AG04449 (cell line): Measurements from ENCODE around the gene USP47.

Experiments used
- CTCF ChIA-PET: fragments of 350-600 bp; formaldehyde crosslinking; extraction: SDS; loops from one replicate; lab custom pipeline; 2021; ENCODE audit warnings: antibody characterized with exemption; lab: Yijun Ruan, JAX
- POLR2A ChIA-PET: fragments of 400-600, 350-600 bp; formaldehyde crosslinking; extraction: SDS; loops from one replicate; lab custom pipeline; 2020; ENCODE audit warnings: antibody characterized with exemption, inconsistent platforms; lab: Yijun Ruan, JAX
- DNase-seq: peaks from one replicate; pipeline ENCODE4 v3.0.0-alpha.2; 2010; ENCODE audit warnings: low read depth, low spot score
- H3K4me3 ChIP-seq: 2 replicates; pipeline ENCODE4 v1.5.1; 2011; ENCODE audit warnings: low read depth, mild to moderate bottlenecking, control low read depth, low read length
- TF ChIP-seq, protein P1 (sequence below): IDR thresholded peaks from one replicate; pipeline ENCODE4 v1.5.1; 2011; ENCODE audit warnings: mild to moderate bottlenecking, moderate library complexity, low read length, control low read depth, inconsistent platforms; ENCODE audit not compliant: insufficient read depth; ENCODE audit errors: missing control alignments

USP47 gene

DNA sequence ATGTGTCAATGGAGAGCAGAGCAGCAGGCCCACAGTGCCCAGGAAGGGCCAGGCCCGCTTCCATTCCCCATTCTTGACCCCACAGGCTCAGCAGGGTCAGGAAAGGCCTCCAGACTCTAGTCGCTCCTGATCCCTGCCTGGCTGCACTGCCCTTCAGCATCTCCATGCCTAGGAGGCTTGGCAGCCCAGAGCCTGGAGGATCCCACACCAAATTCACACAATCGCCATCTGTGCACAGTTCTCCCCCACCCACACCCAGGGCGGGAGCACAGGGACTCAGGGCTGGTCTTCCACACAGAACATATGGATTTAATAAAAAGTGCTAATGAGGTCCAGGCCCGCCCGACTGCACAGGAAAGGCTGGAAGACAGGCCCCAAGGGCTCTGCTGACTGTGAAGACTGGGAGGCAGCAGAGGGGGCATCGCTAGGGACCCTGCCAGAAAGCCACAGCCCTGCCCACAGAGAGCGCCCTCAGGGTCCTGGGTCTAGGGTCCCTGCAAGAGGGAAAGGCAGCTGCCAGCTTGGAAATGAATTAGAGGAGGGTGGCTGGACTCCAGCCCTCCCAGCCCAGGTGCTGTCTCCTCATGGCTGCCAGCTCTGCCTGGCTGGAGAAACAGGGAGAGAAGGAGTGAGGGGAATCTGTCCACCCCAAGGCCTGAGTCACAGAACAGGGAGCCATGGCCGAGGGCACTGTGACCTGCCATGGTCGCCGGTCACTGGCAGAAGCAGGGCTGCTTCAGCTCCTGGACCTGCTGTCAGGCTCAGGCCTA lies 126.9 kb downstream of the USP47 start:
- DNase-seq = no peak
- H3K4me3 ChIP-seq = no peak overlapping the region
- ChIA-PET CTCF (interaction anchor here (1.2 to 4.6 kb wide), 5 partner anchors 10 to 313 kb away, joined by 3 to 33 read pairs (median 15); no protein-coding TSS in a partner anchor), POLR2A (interaction anchor here (0.8 kb wide), 1 partner anchor 11 kb away, joined by 5 read pairs; no protein-coding TSS in a partner anchor)
- TF ChIP-seq, protein P1, sequence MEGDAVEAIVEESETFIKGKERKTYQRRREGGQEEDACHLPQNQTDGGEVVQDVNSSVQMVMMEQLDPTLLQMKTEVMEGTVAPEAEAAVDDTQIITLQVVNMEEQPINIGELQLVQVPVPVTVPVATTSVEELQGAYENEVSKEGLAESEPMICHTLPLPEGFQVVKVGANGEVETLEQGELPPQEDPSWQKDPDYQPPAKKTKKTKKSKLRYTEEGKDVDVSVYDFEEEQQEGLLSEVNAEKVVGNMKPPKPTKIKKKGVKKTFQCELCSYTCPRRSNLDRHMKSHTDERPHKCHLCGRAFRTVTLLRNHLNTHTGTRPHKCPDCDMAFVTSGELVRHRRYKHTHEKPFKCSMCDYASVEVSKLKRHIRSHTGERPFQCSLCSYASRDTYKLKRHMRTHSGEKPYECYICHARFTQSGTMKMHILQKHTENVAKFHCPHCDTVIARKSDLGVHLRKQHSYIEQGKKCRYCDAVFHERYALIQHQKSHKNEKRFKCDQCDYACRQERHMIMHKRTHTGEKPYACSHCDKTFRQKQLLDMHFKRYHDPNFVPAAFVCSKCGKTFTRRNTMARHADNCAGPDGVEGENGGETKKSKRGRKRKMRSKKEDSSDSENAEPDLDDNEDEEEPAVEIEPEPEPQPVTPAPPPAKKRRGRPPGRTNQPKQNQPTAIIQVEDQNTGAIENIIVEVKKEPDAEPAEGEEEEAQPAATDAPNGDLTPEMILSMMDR = no peak

DNA sequence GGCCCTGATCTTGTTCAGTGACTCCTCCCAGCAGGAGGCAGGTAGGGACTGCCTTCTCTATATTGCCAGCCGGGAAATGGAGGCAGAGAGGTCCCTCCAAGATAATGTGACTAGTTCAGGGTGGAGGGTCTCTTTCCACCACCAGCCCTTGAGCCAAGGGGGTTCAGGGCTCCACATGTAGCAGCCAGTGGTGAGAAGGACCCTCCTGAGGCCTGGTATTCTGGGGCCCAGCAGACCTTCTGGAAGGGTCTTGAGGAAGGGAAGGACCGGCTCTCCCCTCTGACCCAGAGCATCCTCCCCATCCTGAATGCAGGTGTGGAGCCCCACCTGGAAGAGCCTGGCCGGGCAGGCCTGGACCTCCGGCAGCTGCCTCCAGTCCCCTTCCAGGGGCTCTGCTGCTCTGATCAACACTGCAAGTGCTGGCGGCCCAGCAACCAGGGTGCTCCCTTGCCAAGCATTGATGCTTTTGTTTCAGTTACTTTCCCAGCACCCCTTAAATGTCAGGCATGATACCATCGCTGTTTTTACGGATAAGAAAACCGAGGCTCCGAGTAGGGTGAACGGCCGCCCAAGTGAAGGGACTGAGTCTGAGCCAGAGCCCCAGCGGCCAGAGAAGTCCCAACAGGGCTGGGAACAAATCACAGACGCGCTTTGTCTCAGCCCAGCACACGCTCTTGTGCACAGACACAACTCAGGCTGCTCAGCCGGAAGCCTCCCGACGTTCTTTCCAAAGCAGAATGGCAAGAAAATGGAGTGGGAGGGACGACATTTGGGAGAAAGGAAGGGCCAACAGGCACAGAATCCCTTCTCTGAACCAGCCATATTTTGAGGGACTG lies 127.8 kb downstream of the USP47 start:
- TF ChIP-seq, protein P1 = no peak
- DNase-seq = no peak
- ChIA-PET CTCF (interaction anchor here (1.2 to 4.6 kb wide), 3 partner anchors 23 to 312 kb away, joined by 3 to 33 read pairs (median 3); no protein-coding TSS in a partner anchor), POLR2A (interaction anchor here (0.8 kb wide), 1 partner anchor 10 kb away, joined by 5 read pairs; no protein-coding TSS in a partner anchor)
- no peak overlapping the region for H3K4me3 ChIP-seq

DNA sequence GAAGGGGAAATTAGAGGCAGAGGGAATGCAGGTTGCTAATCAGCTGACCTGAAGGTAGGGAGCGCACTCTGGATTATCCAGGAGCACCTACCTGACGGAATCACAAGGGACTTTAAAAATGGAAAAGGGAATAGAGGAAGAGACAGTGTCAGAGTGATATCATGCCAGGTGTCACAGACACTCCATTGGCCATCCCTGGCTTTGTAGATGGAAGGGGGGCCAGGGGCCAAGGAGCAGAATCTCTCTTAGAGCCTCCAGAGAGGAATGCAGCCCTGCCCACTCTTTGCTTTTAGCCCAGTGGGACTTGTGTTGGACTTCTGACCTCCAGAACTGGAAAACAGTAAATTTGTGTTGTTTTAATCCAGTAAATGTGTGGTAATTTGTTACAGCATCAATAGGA lies 128.8 kb downstream of the USP47 start:
- no peak overlapping the region for H3K4me3 ChIP-seq
- TF ChIP-seq, protein P1 = no peak
- ChIA-PET CTCF (interaction anchor here (1.2 kb wide), 2 partner anchors 9 to 10 kb away, joined by 3 to 4 read pairs; no protein-coding TSS in a partner anchor), POLR2A (no interaction called here)
- DNase-seq = no peak

GRCh38 chr11:11971906-11972547 lies 130.3 kb downstream of the USP47 start:
- TF ChIP-seq, protein P1 = no peak
- H3K4me3 ChIP-seq = no peak overlapping the region
- ChIA-PET POLR2A (no interaction called here), CTCF (interaction anchor here (0.6 to 2.5 kb wide), 12 partner anchors 8 to 173 kb away, joined by 3 to 6 read pairs (median 4); no protein-coding TSS in a partner anchor)
- DNase-seq = no peak

GRCh38 chr11:11972730-11973341 lies 131.1 kb downstream of the USP47 start:
- CTCF ChIA-PET = interaction anchor here (0.7 to 2.5 kb wide), 9 partner anchors 9 to 309 kb away, joined by 3 to 6 read pairs (median 4); no protein-coding TSS in a partner anchor

More at GRCh38 chr11:11972730-11973341, 131.1 kb downstream of the USP47 start:
- no peak for DNase-seq
- POLR2A ChIA-PET = interaction anchor here (0.8 kb wide), 1 partner anchor 13 kb away, joined by 4 read pairs; no protein-coding TSS in a partner anchor
- TF ChIP-seq, protein P1 = no peak
- H3K4me3 ChIP-seq = no peak overlapping the region
